ENCODE data around the gene GRK7. TPM values are rescaled to one million over a fixed set of nuclear protein-coding genes. Genes with fewer than 3 reads are reported as not detected.

Gene GRK7
- total and polyA plus RNA-seq, 2 donors from 2014 or later: not detected

DNA sequence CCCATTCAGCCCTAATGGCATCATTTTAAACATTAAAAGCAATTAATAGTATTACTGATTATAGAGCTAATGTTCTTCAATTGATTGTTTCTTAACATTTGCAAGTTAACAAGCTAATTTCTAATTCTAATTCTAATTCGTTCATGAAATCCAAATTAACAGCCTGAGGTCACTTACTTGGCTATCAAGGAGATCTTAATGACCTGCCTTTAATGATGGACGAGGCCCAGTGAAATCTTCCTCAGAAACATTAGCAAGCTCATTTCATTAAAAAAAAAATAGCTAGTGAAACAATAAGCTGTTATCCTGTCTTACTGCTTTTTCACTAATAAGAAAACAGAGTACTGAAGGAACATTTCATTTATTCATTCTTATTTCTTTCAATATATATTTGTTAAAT lies 40.6 kb upstream of the GRK7 start:
- H3K9ac ChIP-seq (ENCODE audit: low read length in 3 of 3): no peak overlapping the region
- FAIRE-seq (no peak), DNase-seq (no peak)
- no peaks in the 10 kb centered on the region for H3K9me3 ChIP-seq (ENCODE audit: control insufficient read depth in 2 of 3, insufficient read depth in 1 of 3, low read length in 3 of 3)
- TF ChIP-seq, protein P1, sequence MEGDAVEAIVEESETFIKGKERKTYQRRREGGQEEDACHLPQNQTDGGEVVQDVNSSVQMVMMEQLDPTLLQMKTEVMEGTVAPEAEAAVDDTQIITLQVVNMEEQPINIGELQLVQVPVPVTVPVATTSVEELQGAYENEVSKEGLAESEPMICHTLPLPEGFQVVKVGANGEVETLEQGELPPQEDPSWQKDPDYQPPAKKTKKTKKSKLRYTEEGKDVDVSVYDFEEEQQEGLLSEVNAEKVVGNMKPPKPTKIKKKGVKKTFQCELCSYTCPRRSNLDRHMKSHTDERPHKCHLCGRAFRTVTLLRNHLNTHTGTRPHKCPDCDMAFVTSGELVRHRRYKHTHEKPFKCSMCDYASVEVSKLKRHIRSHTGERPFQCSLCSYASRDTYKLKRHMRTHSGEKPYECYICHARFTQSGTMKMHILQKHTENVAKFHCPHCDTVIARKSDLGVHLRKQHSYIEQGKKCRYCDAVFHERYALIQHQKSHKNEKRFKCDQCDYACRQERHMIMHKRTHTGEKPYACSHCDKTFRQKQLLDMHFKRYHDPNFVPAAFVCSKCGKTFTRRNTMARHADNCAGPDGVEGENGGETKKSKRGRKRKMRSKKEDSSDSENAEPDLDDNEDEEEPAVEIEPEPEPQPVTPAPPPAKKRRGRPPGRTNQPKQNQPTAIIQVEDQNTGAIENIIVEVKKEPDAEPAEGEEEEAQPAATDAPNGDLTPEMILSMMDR (IDR thresholded peaks at IDR 0.05; ENCODE audit: borderline replicate concordance, extremely low read depth, insufficient read depth): no peak
- H3K36me3 ChIP-seq (ENCODE audit: control insufficient read depth in 2 of 3, insufficient read depth in 3 of 3, low read length in 3 of 3): no peaks in the 10 kb centered on the region
- no peaks in the 10 kb centered on the region for H3K4me1 ChIP-seq (ENCODE audit: control insufficient read depth in 2 of 3, insufficient read depth in 2 of 3, low read depth in 1 of 3, low read length in 3 of 3)
- H3K27me3 ChIP-seq (ENCODE audit: control insufficient read depth, insufficient read depth, low read length): no peaks in the 10 kb centered on the region
- H3K4me3 ChIP-seq (ENCODE audit: low read length in 3 of 3): no peak overlapping the region
- no peak overlapping the region for H3K27ac ChIP-seq (ENCODE audit: low read depth in 2 of 2, low read length in 2 of 2)
- intact Hi-C loops (cut with DNase I): no loop called here

DNA sequence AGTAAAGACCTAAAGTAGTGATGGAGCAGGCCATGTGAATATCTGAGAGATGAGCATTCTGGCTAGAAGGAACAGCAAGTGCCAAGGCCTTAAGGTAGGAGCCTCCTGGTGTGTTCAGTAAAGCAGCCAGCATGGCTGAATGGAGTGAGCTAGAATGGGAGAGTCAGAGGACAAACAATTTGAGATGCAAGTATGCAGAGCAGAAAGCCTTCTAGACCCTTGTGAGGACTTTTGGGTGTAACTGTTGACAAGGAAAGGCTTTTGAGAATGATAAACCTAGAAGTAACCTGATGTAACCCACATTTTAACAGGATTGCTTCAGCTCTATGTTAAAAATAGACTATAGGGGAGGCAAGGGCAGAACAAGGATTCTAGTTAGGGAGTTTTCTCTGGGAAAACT lies 40.0 kb upstream of the GRK7 start:
- no peak for FAIRE-seq
- H3K4me1 ChIP-seq (ENCODE audit: control insufficient read depth in 2 of 3, insufficient read depth in 2 of 3, low read depth in 1 of 3, low read length in 3 of 3): no peaks in the 10 kb centered on the region
- H3K9me3 ChIP-seq (ENCODE audit: control insufficient read depth in 2 of 3, insufficient read depth in 1 of 3, low read length in 3 of 3): no peaks in the 10 kb centered on the region
- no peak overlapping the region for H3K9ac ChIP-seq (ENCODE audit: low read length in 3 of 3)
- TF ChIP-seq, protein P1 (IDR thresholded peaks at IDR 0.05; ENCODE audit: borderline replicate concordance, extremely low read depth, insufficient read depth): no peak
- H3K27ac ChIP-seq (ENCODE audit: low read depth in 2 of 2, low read length in 2 of 2): no peak overlapping the region
- H3K36me3 ChIP-seq (ENCODE audit: control insufficient read depth in 2 of 3, insufficient read depth in 3 of 3, low read length in 3 of 3): no peaks in the 10 kb centered on the region
- H3K4me3 ChIP-seq (ENCODE audit: low read length in 3 of 3): no peak overlapping the region
- H3K27me3 ChIP-seq (ENCODE audit: control insufficient read depth, insufficient read depth, low read length): no peaks in the 10 kb centered on the region
- intact Hi-C loops (cut with DNase I): no loop called here
- DNase-seq: no peak

DNA sequence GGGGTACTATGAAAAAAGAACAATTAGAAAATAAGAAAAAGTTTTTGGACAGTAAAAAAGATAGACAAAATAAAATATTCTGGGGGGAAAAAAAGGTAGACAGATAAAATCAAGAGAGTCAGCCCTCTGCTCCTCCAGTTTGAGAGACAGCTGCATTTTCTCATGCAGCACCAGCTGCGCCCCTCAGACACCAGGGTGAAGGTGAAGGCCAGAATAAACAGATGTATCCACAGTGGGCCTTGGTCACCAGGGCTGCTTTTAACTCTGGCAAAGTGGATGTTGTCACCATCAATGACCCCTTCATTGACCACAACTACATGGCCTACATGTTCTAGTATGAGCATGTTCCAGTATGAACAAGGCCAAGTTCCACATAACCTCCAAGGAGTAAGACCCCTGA lies 39.0 kb upstream of the GRK7 start:
- intact Hi-C loops (cut with DNase I): no loop called here
- TF ChIP-seq, protein P1 (IDR thresholded peaks at IDR 0.05; ENCODE audit: borderline replicate concordance, extremely low read depth, insufficient read depth): no peak

DNA sequence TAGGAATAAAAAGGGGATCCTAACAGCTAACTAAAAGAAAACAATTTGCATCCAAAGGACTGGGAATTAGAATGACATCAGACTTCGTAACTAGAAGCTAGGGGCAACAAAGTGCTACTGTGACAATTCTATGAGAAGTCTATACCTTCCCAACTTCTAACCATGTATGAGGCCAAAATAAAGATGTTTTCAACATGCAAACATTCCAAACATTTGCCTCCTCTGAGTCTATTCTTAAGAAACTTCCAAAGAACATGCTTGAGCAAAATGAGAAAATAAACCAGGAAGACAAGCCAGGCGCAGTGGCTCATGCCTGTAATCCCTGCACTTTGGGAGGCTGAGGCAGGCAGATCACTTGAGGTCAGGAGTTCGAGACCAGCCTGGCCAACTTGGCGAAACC lies 38.2 kb upstream of the GRK7 start:
- no peak overlapping the region for H3K27ac ChIP-seq (ENCODE audit: low read depth in 2 of 2, low read length in 2 of 2)
- intact Hi-C loops (cut with DNase I): no loop called here
- TF ChIP-seq, protein P1 (IDR thresholded peaks at IDR 0.05; ENCODE audit: borderline replicate concordance, extremely low read depth, insufficient read depth): no peak
- H3K4me1 ChIP-seq (ENCODE audit: control insufficient read depth in 2 of 3, insufficient read depth in 2 of 3, low read depth in 1 of 3, low read length in 3 of 3): no peaks in the 10 kb centered on the region
- FAIRE-seq (no peak), DNase-seq (no peak)
- no peak overlapping the region for H3K4me3 ChIP-seq (ENCODE audit: low read length in 3 of 3)
- no peaks in the 10 kb centered on the region for H3K9me3 ChIP-seq (ENCODE audit: control insufficient read depth in 2 of 3, insufficient read depth in 1 of 3, low read length in 3 of 3)
- H3K9ac ChIP-seq (ENCODE audit: low read length in 3 of 3): no peak overlapping the region
- H3K27me3 ChIP-seq (ENCODE audit: control insufficient read depth, insufficient read depth, low read length): no peaks in the 10 kb centered on the region
- H3K36me3 ChIP-seq (ENCODE audit: control insufficient read depth in 2 of 3, insufficient read depth in 3 of 3, low read length in 3 of 3): no peaks in the 10 kb centered on the region

More for the DNA sequence above, 39.0 kb upstream of the GRK7 start:
- H3K9ac ChIP-seq (ENCODE audit: low read length in 3 of 3): no peak overlapping the region
- no peaks in the 10 kb centered on the region for H3K4me1 ChIP-seq (ENCODE audit: control insufficient read depth in 2 of 3, insufficient read depth in 2 of 3, low read depth in 1 of 3, low read length in 3 of 3)
- no peak overlapping the region for H3K27ac ChIP-seq (ENCODE audit: low read depth in 2 of 2, low read length in 2 of 2)
- no peaks in the 10 kb centered on the region for H3K27me3 ChIP-seq (ENCODE audit: control insufficient read depth, insufficient read depth, low read length)
- no peaks in the 10 kb centered on the region for H3K36me3 ChIP-seq (ENCODE audit: control insufficient read depth in 2 of 3, insufficient read depth in 3 of 3, low read length in 3 of 3)
- H3K4me3 ChIP-seq (ENCODE audit: low read length in 3 of 3): no peak overlapping the region
- no peaks in the 10 kb centered on the region for H3K9me3 ChIP-seq (ENCODE audit: control insufficient read depth in 2 of 3, insufficient read depth in 1 of 3, low read length in 3 of 3)
- FAIRE-seq (no peak), DNase-seq (no peak)
